ENCODE results near the gene RPS6KA3.
"Not testable (repeated sequence)": the region's sequence is repeated elsewhere in the genome, so short reads cannot be mapped to it uniquely, and the experiment has no call there.

Gene RPS6KA3

DNA sequence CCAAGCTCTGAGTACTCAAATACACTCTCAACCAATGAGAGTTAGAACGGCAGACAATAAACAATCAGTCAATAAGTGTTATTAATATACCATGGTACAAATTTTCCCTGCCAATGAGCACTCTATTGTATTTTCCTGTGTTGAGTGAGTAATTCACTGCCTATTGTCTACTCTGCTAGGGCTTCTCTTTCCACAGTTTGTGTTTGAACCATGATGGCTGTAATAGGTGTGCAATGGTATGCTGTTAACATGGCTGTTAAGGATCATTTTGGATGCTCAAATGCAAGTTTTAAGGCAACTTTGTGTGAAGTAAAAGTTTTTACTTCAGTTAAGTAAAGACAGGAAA, 41.2 kb downstream of the RPS6KA3 start:
- FAIRE-seq, result no peak
- no peak for DNase-seq (ENCODE audit: extremely low spot score, insufficient read length, low read depth)

DNA sequence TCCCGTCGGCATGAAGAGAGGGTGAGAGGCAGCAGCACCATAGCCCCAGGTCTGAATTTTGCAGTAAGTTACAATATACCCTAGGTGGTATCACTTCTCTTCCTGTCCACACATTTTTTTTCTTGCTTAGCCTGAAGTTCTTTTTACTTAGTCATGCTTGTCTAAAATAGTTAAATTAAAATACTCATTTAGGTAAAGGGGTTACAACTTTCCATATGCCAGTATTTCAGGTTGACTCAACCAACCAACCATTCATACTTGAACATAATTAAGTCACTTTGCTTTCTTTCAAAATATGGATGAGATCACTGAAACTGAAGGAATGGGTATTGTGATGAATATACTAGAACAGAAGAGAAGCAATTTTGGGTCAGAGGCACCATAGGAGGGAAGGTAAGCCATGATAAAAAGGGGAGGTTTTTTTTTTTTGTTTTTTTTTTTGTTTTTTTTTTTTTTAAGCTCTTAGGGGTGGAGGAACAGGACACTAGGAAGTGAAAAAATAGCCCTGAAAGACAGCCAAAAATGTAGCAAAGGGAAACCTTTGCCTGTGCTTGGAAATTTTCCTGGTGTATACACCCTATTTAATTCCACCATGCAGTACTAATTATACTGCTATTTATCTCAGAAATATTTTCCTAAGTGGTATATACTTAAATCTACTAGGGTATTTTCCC, 41.8 kb downstream of the RPS6KA3 start:
- FAIRE-seq (peak; percentile 73), DNase-seq (ENCODE audit: extremely low spot score, insufficient read length, low read depth) (no peak)

DNA sequence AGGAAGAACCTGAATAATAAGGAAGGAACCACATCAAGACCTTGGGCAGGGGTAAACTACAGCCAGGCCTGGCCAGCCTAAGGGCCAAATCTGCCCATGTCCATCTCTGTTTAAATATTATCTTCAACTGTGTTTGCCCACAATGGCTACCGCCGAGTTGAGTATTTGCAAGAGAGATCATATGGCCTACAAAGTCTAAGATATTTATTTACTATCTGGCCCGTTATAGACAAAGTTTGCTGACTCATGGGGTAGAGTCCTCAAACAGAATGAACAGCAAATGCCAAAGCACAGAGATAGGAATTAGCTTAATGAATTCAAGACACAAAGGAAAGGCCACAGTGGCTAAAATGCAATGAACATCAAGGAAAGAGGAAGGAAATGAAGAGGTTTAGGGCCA, 44.8 kb downstream of the RPS6KA3 start:
- no peak for DNase-seq (ENCODE audit: extremely low spot score, insufficient read length, low read depth)
- FAIRE-seq, result no peak

DNA sequence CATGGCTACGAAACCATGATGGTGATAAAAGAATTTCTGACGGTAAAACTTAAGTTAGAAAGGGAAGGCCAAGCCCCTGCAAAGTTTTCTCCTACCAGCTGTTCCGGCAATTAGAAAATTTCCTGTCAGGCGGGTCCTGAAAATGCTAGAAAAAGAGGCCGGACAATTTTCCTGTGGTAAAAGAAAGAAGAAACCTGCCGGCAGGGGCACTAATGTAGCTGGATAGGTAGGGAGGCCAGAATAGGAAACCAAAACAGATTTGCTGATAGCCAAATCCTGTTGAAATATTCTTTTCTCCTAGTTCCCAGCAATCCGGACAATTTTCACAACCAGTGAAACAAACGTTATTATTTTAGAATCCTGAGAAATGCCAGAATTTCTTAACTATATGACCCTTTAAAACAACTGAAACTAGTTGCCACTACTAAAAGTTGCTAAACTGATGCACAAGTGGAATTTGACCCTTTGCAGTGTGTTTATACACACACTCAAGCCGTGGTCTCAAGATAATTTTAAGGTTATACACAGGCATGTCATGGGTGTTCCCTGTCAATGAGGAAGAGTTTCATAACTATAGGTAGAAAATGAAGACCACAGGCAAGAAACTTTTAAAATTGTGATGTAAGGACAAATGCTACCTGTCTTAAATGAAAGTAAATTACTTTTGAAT, 47.7 kb downstream of the RPS6KA3 start:
- DNase-seq (ENCODE audit: extremely low spot score, insufficient read length, low read depth), result no peak

DNA sequence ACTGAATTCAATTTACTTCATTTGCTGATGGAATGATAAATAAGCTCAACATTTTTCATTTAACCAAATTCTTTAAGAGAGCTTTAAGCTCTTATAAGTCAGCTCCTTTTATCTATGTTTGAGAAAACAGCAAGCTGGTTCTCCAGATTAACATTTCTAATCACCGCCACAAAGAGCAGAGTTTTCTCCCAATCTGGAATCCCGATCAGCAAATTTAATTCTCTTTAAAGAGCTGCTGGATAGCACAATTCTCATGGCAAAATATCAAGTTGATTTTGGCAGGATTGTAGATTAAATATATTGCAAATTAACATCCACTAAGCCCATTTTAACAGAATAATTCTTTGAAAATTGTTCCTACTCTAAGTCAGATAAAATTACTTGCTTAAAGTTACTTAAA, 48.8 kb downstream of the RPS6KA3 start:
- DNase-seq (ENCODE audit: extremely low spot score, insufficient read length, low read depth), result no peak
- FAIRE-seq, result no peak

More for the DNA sequence above, 47.7 kb downstream of the RPS6KA3 start:
- no peak for FAIRE-seq

DNA sequence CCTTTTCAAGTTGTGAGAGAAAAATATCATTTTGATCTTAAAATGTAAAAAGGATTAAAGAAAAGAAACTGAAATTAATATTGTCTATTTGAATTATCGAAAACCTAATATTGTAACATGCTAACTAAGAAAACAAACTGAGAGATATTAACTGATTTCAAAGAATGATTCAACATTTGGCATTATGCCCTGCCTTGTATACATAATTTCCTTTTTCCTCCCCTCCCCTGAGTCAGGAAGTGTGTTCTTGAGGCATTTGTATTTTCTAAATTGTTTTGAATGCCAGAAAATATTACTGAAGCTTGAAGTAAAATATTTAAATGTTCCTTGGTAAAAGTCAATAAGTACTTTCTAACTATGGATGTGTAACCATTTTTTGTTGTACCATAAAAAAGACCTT, 49.4 kb downstream of the RPS6KA3 start:
- DNase-seq (ENCODE audit: extremely low spot score, insufficient read length, low read depth) (no peak), FAIRE-seq (no peak)

DNA sequence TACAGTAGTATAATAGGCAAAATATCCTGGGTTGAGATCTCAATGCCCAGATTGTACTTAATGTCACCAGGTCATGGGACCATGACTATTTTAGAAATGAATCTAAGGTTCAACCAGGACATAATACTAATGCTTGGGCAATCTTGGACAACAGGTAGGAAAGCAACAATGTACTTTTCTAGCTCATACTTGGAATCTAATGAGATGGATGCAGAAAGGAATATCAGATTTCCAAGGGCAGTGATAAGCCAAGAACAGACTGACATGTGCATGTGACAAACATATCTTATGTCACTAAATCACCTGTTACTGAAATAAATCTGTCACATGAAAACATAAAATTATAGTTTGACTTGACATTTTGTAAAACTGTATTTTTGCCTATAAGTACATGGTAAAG, 51.1 kb downstream of the RPS6KA3 start:
- FAIRE-seq (no peak), DNase-seq (ENCODE audit: extremely low spot score, insufficient read length, low read depth) (no peak)

DNA sequence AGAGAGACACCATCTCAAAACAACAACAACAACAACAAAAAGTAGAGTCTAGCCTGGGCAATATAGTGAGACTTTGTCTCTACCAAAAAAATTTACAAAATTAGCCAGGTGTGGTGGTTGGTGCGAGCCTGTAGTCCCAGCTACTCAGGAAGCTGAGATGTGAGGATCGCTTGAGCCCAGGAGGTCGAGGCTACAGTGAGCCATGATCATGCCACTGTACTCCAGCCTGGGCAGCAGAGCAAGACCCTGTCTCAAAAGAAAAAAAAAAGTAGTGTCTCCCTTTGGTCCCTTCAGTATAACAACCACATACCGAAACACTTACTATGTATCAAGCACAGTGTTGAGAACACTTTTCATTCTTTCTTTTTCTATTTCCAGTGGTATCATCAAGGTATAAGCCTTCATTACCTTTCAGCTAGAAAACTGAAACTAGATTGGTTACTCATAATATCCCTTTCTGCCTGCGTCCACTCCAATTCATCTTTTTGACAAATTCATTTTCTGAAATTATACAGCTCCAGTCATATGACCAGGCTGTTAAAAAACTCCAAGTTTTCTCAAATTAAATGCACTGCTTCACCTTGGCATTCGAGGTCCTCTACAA, 54.1 kb downstream of the RPS6KA3 start:
- peak; percentile 64 for FAIRE-seq
- no peak for DNase-seq (ENCODE audit: extremely low spot score, insufficient read length, low read depth)

DNA sequence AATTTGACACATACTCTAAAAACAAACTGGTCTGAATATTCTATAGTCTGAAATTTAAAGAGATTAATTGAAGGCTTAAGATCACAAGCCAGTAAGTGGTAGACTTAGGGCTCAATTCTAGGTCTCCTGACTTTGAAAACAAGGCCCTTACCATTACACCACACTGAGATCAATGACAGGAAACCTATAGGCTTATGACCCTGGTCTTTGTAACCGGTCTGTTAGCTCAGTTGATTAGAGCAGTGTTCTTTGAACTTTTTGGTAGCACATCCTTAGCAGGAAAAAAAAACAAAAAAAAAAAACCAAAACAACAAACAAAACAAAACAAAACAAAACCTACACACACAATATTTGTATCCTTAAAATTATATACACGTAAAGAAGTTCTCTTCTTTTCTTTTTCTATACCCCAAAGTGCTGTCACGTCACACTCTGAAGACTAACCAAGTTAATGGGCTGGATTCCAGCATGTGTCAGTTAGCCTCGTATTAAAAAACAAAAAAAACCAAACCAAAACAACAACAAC, 55.4 kb downstream of the RPS6KA3 start:
- no peak for DNase-seq (ENCODE audit: extremely low spot score, insufficient read length, low read depth)
- no peak for FAIRE-seq

DNA sequence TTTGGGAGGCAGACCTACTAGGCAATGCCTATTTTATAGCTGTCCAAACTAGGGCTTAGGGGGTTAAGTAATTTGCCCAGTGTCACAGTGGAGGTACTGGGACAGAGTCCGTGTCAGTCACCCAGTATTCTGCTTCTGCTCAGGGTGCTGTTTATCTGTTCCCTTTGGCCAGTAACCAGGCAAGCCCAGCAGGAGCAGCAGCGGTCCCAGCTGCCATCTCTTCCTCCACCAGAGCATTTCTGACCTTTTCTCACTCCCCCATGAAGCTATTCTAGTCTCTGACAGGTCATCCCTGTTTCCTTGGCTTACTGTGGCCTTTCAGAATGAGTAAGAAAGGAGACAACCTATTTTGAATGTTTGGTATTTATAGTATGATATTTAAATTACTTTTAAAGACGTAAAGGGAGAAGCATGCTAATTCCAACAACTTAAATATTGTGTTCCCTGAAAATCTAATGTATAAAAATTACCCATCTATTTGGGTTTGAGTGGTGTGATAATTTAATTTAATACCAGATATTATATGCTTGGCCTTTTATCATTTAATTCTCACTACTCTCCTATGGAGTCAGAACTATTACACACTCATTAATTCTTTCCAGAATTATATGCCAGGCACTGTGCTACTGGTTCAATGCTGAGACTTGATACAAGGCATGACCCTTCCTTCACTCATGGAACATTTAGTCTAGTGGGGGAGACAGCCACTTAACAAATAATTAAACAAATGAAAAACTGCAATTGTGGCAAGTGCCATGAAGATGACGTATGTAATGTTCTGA, 60.6 kb downstream of the RPS6KA3 start:
- FAIRE-seq (peak; percentile 89), DNase-seq (ENCODE audit: extremely low spot score, insufficient read length, low read depth) (no peak)

DNA sequence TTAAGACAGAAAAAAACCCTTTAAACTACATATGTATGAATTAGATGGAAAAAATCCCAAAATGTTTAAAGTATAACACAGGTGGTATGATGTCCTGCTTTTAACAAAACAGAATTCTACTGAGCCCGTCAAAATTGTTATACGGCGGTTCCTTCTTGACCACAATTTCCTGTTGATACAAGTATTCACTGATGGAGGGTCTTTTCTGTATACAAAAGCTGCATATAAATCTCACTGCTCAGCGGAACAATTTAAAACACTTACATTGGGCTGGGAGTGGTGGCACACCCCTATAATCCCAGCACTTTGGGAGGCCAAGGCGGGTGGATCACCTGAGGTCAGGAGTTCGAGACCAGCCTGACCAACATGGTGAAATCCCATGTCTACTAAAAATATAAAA, 62.4 kb downstream of the RPS6KA3 start:
- DNase-seq (ENCODE audit: extremely low spot score, insufficient read length, low read depth) (no peak), FAIRE-seq (no peak)

DNA sequence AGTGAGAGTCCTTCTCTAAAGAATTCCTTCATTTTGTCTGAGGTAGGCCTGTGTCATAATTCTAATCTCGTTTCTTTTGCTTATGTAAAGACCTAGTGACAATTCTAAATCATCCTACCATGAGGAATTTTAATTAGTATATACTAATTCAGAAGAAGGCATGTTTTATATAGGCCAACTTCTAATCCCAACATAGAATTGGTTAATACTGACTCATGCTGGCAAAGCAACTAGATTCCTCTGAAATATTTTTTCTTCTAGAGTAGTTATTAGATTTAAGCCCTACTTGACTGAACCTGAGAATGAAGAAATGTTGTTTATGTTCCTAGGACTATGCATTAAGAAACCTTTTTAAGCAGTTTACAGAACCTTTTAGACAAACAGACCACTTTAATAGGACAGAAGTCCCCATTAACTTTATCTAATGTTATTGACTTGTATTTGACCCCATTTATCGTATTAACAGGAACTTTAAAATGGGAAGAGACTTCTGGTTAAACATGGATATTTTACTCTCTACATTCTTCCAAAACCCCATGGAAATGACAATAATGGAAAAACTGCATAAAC, 69.0 kb downstream of the RPS6KA3 start:
- no peak for FAIRE-seq

DNA sequence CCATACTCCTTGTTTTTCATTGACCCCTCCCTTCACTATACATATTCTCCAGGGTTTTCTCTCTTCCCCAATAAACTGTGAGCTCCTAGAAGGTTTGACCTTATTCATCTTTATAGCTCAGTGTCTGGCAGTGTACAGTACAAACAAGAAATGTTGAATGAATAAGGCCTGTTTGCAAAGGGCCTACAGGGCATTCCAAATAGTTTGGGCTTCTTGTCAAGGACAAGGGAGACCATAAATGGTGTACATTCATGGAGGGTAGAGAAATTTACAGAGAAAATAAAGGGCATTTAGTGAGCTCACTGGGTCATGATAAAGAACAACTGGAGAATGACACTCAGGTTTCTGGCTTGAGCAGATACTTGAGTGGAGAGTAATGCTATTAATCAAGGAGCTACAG, 77.5 kb downstream of the RPS6KA3 start:
- no peak for FAIRE-seq
- DNase-seq (ENCODE audit: extremely low spot score, insufficient read length, low read depth), result no peak

More for the DNA sequence above, 69.0 kb downstream of the RPS6KA3 start:
- no peak for DNase-seq (ENCODE audit: extremely low spot score, insufficient read length, low read depth)

DNA sequence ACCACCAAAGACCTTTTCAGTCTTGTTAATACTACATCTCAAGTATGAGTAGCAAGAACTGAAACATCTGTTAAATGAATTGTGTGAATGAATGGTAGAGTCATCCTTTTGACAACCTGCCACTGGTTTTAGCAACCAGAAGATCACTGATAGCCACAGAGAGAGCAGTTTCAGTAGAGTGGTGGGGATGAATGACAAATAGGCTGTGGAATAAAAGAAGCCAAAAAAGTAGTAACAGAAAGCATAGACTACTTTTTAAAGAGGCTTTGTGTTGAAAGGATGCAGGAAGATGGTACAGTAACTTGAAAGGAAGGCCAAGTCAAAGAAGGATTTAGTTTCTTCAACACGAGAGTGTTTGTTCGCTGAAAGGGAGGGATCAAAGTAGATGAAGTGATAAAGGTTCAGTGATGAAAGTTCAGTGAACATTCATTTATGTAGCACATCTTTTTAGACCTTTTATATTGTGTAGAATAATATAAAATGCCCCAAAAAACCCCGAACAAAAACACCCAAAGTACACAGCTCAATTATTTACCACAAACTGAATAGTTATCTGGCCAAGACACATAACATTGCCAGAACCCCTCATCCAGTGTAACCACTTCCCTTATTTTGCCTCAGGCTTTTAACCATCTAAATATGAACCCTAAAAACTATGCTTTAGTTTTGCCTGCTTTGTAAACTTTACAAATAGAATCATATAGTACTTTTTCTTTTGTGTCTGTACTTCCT, 84.9 kb downstream of the RPS6KA3 start:
- peak; percentile 69 for FAIRE-seq

DNA sequence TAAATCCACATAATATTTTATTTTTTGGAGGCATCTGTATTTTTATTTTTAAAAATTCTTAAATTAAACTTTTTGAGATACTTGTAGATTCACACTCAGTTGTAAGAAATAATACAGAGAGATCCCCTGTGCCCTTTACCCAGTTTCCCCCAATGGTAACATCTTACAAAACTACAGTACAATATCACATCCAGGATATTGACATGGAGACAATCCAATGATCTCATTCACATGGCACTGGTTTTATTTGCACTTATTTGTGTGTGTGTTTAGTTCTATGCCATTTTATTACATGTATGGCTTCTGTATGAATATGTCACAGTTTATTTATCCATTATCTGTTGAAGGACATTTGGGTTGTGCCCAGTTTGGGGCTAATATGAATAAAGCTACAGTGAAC, 89.6 kb downstream of the RPS6KA3 start:
- no peak for FAIRE-seq
- no peak for DNase-seq (ENCODE audit: extremely low spot score, insufficient read length, low read depth)

More for the DNA sequence above, 84.9 kb downstream of the RPS6KA3 start:
- DNase-seq (ENCODE audit: extremely low spot score, insufficient read length, low read depth), result no peak

DNA sequence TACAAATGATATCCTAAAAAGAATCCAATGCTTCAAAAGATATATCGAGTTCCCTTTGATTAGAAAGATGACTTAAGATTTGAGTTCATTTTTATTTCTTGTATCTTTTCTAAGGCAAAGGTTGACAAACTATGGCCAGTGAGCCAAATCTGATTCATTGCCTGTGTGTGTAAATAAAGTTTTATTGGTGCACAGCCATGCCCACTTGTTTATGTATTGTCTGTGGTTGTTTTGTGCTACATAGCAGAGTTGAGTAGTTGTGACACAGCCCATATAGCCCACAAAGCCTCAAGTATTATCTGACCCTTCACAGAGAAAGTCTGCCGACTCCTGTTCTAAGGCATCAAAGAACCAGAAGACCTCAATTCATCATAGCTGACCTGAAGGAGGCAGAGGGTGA, 92.9 kb downstream of the RPS6KA3 start:
- no peak for FAIRE-seq
- DNase-seq (ENCODE audit: extremely low spot score, insufficient read length, low read depth), result no peak

DNA sequence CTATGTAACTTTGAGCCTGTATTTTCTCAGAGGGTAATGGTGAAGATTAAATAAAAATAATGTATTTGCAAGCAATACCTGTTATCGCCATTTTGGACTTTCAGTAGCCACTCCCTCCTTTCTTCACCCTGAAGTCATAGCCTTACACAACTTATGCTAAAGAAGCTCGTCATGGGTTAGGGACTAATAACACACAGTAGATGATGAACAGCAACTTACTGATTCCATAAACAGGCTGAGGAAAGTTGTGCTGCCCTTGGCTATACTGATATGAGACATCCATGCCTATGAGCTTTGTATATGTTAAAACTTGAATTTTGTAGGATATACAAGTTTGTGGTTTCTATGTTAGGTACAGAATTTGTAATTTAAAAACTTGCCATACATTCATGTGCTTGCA, 93.4 kb downstream of the RPS6KA3 start:
- FAIRE-seq (no peak), DNase-seq (ENCODE audit: extremely low spot score, insufficient read length, low read depth) (no peak)

DNA sequence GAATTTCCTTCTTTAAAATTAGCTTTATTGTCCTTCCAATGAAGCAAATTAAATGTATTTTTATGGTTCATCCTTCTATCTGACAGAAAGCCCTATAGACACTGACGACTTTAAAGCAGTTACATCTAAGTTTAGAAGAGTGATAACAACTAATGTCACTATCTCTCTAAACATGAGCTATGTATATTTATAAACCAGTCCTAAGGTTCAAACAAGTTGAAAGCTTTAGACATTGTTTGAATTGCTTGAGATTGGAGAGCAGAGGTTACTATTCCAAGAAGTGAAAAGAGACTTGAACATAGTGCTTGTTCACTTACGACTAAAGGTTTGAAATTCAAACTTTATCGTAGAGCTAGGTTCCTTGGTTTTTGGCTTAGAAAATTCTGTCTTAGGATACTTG, 94.8 kb downstream of the RPS6KA3 start:
- FAIRE-seq, result no peak

DNA sequence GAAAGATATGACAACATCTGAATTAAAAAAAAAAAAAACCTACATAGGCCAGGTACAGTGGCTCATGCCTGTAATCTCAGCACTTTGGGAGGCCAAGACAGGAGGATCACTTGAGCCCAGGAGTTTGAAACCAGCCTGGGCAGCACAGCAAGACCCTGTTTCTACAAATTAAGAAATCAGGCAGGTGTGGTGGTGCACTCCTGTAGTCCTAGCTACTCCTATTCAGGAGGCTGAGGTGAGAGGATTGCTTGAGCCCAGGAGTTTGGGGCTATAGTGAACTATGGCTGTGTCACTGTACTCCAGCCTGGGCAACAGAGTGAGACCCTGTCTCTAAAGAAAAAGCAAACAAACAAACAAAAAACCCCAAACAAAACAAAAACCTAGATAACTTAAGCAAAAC, 104.2 kb downstream of the RPS6KA3 start:
- FAIRE-seq; DNase-seq (ENCODE audit: extremely low spot score, insufficient read length, low read depth): not testable (repeated sequence)

More for the DNA sequence above, 94.8 kb downstream of the RPS6KA3 start:
- DNase-seq (ENCODE audit: extremely low spot score, insufficient read length, low read depth), result no peak
